Measurements from ENCODE around the gene ATP10D. TPM values are rescaled to one million over a fixed set of nuclear protein-coding genes. Genes with fewer than 3 reads are reported as not detected.
"Not testable (repeated sequence)": the region's sequence is repeated elsewhere in the genome, so short reads cannot be mapped to it uniquely, and the experiment has no call there.

The ATP10D gene
- total RNA-seq, 2 experiments from 2014 or later: 2.8 to 3.0 TPM

DNA sequence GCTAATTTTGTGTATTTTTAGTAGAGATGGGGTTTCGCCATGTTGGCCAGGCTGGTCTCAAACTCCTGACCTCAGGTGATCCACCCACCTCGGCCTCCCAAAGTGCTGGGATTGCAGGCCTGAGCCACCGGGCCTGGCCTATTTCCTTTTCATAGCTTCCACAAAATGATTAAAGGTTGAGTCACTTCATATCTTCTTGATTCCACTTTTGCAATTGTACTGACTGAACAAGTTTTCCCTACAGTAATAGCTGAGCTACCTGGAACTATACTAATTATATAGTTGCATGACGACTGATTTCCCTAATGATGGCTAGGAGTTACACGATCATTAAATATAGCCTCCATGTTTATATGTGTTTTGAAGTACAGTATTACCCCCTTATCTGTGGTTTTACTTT, 57.6 kb downstream of the ATP10D start:
- intact Hi-C loops (cut with micrococcal nuclease); H3K4me3 Mint-ChIP-seq; H3K9me3 Mint-ChIP-seq; H3K36me3 Mint-ChIP-seq; H3K4me1 Mint-ChIP-seq (ENCODE audit: low read depth); POLR2A ChIA-PET; DNase-seq; H3K27me3 Mint-ChIP-seq; H3K27ac Mint-ChIP-seq: not testable (repeated sequence)
- CTCF ChIA-PET: interaction anchor here (0.6 kb wide), 1 partner anchor 22 kb away, joined by 3 read pairs; no protein-coding TSS in a partner anchor

DNA sequence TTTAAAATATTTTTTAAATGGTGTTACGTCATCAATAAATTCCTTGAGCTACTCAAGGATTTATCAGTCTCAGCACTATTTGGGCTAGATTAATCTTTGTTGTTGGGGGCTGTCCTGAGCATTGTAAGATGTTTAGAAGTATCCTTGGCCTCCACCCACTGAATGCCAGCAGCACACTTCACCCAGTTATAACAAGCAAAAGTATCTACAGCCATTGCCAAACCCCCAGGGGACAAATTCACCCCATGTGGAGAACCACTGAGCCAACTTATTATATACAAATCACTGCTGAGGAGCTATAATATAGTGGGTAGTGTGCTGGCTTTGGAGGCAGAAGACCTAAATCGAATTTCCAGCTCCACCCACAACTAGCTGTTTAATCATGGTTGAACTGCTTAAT, 58.3 kb downstream of the ATP10D start:
- DNase-seq: no peak
- Mint-ChIP-seq H3K36me3 (no peaks in the 10 kb centered on the region), H3K4me1 (ENCODE audit: low read depth) (no peaks in the 10 kb centered on the region), H3K27ac (no peak overlapping the region), H3K27me3 (no peaks in the 10 kb centered on the region), H3K9me3 (no peaks in the 10 kb centered on the region), H3K4me3 (no peak overlapping the region)
- intact Hi-C loops (cut with micrococcal nuclease): no loop called here
- CTCF ChIA-PET: interaction anchor here (0.6 kb wide), 1 partner anchor 21 kb away, joined by 3 read pairs; no protein-coding TSS in a partner anchor
- POLR2A ChIA-PET: no interaction called here

DNA sequence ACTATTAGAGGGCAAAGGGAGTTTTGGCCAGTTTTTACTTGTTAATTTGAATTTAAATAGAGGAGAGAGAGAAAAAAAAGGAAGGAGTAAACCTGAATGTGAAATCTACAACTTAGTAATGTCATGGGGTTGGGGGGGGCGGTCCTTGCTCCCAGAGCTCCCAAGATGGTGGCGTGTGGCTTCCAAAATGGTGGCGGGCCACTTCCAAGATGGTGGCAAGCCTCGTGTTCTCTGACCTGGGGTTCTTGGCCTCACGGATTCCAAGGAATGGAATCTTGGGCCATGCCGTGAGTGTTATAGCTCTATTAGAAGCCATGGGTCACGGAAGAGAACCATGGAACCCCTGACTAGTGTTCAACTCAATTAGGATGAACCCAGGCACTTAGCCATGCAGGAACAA, 65.3 kb downstream of the ATP10D start:
- H3K27ac Mint-ChIP-seq; POLR2A ChIA-PET; intact Hi-C loops (cut with micrococcal nuclease): not testable (repeated sequence)

DNA sequence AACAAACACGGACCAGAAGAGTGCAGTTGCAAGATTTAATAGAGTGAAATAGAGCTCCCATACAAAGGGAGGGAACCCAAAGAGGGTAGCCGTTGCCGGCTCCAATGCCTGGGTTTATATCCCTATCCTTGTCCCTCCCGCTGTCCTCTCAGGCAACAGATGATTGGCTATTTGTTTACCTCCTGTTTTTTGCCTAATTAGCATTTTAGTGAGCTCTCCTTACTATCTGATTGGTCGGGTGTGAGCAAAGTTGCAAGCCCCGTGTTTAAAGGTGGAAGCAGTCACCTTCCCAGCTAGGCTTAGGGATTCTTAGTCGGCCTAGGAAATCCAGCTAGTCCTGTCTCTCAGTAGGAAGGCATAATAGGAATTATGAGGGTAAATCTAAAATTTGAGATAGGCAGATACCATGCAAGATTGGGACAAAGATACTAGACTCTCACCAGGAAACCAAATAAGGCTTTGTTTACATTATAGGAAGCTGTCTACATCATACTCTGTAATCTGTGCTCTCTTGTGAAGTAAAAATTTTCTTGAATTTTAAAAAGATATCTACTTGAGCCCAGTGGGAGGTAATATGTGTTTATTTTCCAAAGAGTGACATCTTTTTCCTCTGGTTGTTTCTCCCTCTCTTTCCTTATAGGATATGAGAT, 65.9 kb downstream of the ATP10D start:
- H3K9me3 Mint-ChIP-seq: no peaks in the 10 kb centered on the region
- H3K27ac Mint-ChIP-seq: no peak overlapping the region
- POLR2A ChIA-PET: no interaction called here
- DNase-seq: no peak
- H3K4me3 Mint-ChIP-seq: no peak overlapping the region
- no peaks in the 10 kb centered on the region for H3K36me3 Mint-ChIP-seq
- H3K27me3 Mint-ChIP-seq: no peaks in the 10 kb centered on the region
- intact Hi-C loops (cut with micrococcal nuclease): no loop called here
- CTCF ChIA-PET: interaction anchor here (0.6 kb wide), 1 partner anchor 208 kb away, joined by 4 read pairs; no protein-coding TSS in a partner anchor
- no peaks in the 10 kb centered on the region for H3K4me1 Mint-ChIP-seq (ENCODE audit: low read depth)

More for the DNA sequence above, 65.3 kb downstream of the ATP10D start:
- not testable (repeated sequence) for H3K9me3 Mint-ChIP-seq; H3K36me3 Mint-ChIP-seq; DNase-seq; H3K4me1 Mint-ChIP-seq (ENCODE audit: low read depth); H3K27me3 Mint-ChIP-seq; H3K4me3 Mint-ChIP-seq
- CTCF ChIA-PET: interaction anchor here (0.6 kb wide), 1 partner anchor 207 kb away, joined by 4 read pairs; no protein-coding TSS in a partner anchor

DNA sequence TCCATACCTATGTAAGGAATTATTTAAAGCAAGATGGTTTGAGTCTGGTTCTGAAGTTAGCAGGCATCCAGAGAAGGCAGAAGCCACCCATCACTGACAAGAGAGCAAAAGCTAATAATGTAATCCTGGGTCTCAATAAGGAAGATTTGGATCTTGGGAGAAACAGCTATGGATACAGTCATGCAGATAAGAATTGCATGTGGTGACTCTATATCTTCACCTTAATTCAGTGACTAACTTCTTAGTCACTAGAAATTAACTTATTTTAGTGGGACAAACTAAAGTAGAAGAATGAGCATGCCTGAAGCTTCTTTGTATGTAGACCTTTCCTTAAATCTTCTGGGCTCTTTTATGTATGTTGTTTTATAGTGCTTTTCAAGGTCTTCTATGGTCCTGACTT, 66.6 kb downstream of the ATP10D start:
- Mint-ChIP-seq H3K27me3 (no peaks in the 10 kb centered on the region), H3K4me1 (ENCODE audit: low read depth) (no peaks in the 10 kb centered on the region), H3K9me3 (no peaks in the 10 kb centered on the region), H3K4me3 (no peak overlapping the region), H3K36me3 (no peaks in the 10 kb centered on the region), H3K27ac (no peak overlapping the region)
- ChIA-PET POLR2A (no interaction called here), CTCF (no interaction called here)
- intact Hi-C loops (cut with micrococcal nuclease): no loop called here
- no peak for DNase-seq

DNA sequence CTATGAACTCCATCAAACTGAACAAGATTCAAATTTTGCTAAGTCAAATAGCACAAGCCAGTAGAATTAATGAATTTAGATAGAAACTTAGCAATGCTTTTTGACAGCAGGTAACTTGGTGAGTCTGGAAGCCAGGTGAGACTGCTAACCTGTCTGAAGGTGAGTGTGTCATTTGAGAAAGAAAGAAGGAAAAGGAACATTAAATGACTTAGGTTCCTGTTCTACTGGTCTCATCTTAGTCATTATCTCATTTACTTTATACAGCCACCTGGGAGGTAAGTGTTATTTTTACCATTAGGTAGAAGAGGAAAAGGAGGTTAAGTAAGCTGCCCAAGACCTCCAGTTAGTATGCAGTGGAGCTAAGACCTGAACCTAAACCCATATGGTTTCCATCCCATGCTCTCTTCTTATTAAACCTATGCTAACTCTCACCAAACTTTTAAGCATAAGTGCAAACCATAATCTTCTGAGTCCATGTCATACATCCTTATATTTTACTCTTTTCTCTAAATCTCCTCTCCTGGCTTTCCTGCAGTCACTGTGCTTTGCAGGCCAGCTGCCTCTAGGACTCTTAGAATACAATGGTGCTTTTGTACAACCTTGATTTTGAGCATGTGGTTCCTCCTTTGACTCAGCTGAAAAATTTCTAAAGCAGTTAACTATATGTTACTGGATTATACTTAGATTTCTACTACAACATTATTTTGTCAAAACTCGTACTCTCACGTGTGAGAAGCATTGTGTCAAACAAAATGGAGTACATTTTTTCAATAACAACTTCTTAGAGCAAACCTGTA, 68.5 kb downstream of the ATP10D start:
- POLR2A ChIA-PET: no interaction called here
- no peak overlapping the region for H3K27ac Mint-ChIP-seq

DNA sequence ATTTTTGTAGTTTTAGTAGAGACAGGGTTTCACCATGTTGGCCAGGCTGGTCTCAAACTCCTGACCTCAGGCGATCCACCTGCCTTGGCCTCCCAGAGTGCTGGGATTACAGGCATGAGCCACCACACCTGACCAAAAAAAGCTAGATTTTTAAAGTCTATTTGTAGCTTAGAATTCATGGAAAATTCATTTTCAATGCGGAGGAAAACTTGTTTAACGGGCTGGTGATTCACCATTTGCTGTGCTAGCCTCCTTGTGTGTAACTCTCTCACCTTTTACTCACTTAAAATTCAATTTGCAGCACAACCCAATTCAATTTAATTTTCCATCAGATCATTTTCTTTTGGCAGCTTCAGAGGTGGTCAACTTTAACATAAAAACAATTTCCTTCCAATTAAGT, 70.8 kb downstream of the ATP10D start:
- H3K27ac Mint-ChIP-seq; DNase-seq; H3K27me3 Mint-ChIP-seq; H3K4me1 Mint-ChIP-seq (ENCODE audit: low read depth); H3K4me3 Mint-ChIP-seq; H3K9me3 Mint-ChIP-seq; intact Hi-C loops (cut with micrococcal nuclease); H3K36me3 Mint-ChIP-seq; POLR2A ChIA-PET: not testable (repeated sequence)
- CTCF ChIA-PET: interaction anchor here (1.1 kb wide), 1 partner anchor 93 kb away, joined by 4 read pairs; the partner anchor contains the start of gene COMMD8

More for the DNA sequence above, 68.5 kb downstream of the ATP10D start:
- no peak for DNase-seq
- Mint-ChIP-seq H3K4me1 (ENCODE audit: low read depth) (no peaks in the 10 kb centered on the region), H3K4me3 (no peak overlapping the region), H3K36me3 (no peaks in the 10 kb centered on the region), H3K9me3 (no peaks in the 10 kb centered on the region), H3K27me3 (no peaks in the 10 kb centered on the region)
- CTCF ChIA-PET: no interaction called here
- intact Hi-C loops (cut with micrococcal nuclease): no loop called here

DNA sequence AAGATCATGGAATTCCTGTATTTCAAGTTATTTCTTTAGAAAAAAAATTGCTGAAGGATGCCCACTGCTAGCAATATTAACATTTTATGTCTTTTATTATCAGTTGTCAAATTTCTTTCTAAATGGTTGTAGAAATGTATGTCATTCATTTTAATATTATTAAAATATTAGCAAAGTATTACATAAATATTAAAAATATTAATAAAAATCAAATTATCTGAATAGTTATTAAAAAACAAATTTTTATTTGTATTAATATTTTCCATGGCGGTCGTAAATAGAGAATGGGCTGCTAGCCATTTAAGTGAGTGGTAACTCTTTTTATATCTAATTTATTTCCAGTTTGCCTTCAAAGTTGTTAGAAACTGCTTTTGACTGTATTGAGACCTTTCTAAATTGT, 72.2 kb downstream of the ATP10D start:
- DNase-seq: no peak
- ChIA-PET CTCF (no interaction called here), POLR2A (no interaction called here)
- Mint-ChIP-seq H3K9me3 (no peaks in the 10 kb centered on the region), H3K36me3 (no peaks in the 10 kb centered on the region), H3K4me1 (ENCODE audit: low read depth) (peaks cover 2% of the 10 kb centered on the region), H3K4me3 (no peak overlapping the region), H3K27me3 (no peaks in the 10 kb centered on the region), H3K27ac (no peak overlapping the region)
- intact Hi-C loops (cut with micrococcal nuclease): no loop called here

DNA sequence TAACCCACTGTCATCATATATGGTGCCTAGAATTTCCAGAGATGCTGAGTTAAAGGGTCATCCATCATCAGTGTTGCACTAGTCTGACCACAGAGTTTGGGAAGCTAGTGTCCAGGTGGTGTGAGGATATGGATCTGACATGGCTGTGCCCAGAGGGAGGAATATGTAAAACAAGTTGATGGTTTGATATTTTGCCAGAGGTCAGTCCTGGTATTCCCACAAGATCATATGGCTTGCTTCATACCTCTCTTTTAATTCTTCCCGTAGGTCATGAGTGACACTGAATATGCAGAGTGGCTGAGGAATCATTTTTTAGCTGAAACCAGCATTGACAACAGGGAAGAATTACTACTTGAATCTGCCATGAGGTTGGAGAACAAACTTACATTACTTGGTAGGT, 75.6 kb downstream of the ATP10D start:
- intact Hi-C loops (cut with micrococcal nuclease): loop anchor here (10.0 kb wide), 3 partner anchors 176 to 626 kb away; no protein-coding TSS in a partner anchor
- Mint-ChIP-seq H3K9me3 (no peaks in the 10 kb centered on the region), H3K27me3 (no peaks in the 10 kb centered on the region), H3K4me3 (no peak overlapping the region), H3K27ac (no peak overlapping the region), H3K36me3 (no peaks in the 10 kb centered on the region), H3K4me1 (ENCODE audit: low read depth) (peaks cover 3% of the 10 kb centered on the region)
- CTCF ChIA-PET: no interaction called here
- DNase-seq: no peak
- POLR2A ChIA-PET: no interaction called here

DNA sequence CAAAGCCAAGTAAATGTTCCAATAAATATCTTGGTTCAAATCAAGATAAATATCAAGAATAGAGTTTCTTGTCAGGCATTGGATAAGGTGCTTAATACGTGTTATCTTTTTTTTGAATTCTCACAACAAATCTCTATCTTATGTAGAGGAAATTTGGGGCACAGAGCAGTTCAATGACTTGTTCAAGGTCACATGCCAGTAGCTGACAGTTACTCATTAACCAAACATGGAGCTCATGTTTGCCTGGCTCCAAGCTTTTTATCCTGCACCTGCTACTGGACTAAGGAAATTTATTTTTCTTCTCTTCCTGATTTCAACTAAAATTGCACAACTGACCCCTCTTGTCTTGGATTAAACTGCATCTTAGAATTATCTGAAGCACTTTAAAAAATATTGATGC, 76.3 kb downstream of the ATP10D start:
- no peak overlapping the region for H3K4me3 Mint-ChIP-seq
- POLR2A ChIA-PET: no interaction called here
- CTCF ChIA-PET: interaction anchor here (1.2 kb wide), 1 partner anchor 98 kb away, joined by 5 read pairs; no protein-coding TSS in a partner anchor
- H3K9me3 Mint-ChIP-seq: no peaks in the 10 kb centered on the region
- H3K4me1 Mint-ChIP-seq (ENCODE audit: low read depth): peaks cover 3% of the 10 kb centered on the region
- intact Hi-C loops (cut with micrococcal nuclease): loop anchor here (10.0 kb wide), 3 partner anchors 177 to 627 kb away; no protein-coding TSS in a partner anchor
- H3K36me3 Mint-ChIP-seq: no peaks in the 10 kb centered on the region
- no peak overlapping the region for H3K27ac Mint-ChIP-seq
- H3K27me3 Mint-ChIP-seq: no peaks in the 10 kb centered on the region
- DNase-seq: no peak

DNA sequence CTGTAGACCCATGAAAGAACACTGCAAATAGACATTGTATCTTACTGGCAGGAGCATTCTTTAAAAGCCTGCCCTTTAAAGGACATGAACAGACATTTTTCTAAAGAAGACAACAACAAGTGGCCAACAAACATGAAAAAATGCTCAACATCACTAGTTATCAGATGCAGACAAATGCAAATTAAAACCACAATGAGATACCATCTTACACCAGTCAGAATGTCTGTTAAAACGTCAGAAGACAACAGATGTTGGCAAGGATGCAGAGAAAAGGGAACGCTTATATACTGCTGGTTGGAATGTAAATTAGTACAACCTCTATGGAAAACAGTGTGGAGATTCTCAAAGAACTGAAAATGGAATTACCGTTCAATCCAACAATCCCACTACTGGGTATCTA, 77.2 kb downstream of the ATP10D start:
- ChIA-PET CTCF (interaction anchor here (1.2 kb wide), 2 partner anchors 12 to 99 kb away, joined by 3 to 5 read pairs; no protein-coding TSS in a partner anchor), POLR2A (no interaction called here)
- Mint-ChIP-seq H3K4me1 (ENCODE audit: low read depth) (peaks cover 3% of the 10 kb centered on the region), H3K4me3 (no peak overlapping the region), H3K27me3 (no peaks in the 10 kb centered on the region), H3K36me3 (no peaks in the 10 kb centered on the region), H3K27ac (no peak overlapping the region), H3K9me3 (no peaks in the 10 kb centered on the region)
- intact Hi-C loops (cut with micrococcal nuclease): loop anchor here (2.0 to 10.0 kb wide), 4 partner anchors 71 to 627 kb away; no protein-coding TSS in a partner anchor
- DNase-seq: no peak

DNA sequence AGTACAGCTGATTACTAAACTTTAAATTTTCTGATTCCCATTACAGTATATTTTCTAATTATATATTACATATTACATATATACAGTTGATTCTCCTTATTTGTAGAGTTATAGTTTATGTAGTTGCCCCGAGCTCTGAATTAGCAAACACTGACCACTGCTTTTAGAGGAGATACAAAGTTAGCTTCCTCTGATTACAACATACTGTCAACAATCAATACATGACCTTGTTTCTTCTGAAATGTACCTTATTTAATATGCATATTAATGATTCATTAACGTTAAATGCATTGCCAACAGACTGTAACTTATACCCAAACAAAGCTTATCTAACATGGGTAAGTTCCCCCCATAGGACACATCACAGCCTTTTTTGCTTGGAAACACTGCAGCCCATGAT, 81.5 kb downstream of the ATP10D start:
- H3K36me3 Mint-ChIP-seq: no peaks in the 10 kb centered on the region
- H3K9me3 Mint-ChIP-seq: no peaks in the 10 kb centered on the region
- peaks cover 3% of the 10 kb centered on the region for H3K4me1 Mint-ChIP-seq (ENCODE audit: low read depth)
- H3K4me3 Mint-ChIP-seq: no peak overlapping the region
- intact Hi-C loops (cut with micrococcal nuclease): loop anchor here (10.0 kb wide), 3 partner anchors 182 to 632 kb away; no protein-coding TSS in a partner anchor
- H3K27me3 Mint-ChIP-seq: no peaks in the 10 kb centered on the region
- no peak overlapping the region for H3K27ac Mint-ChIP-seq
- POLR2A ChIA-PET: no interaction called here
- DNase-seq: no peak
- CTCF ChIA-PET: interaction anchor here (1.2 kb wide), 2 partner anchors 103 to 180 kb away, joined by 3 to 4 read pairs; partner anchors contain the start of gene COMMD8
